BLaER1 treated with 17β-estradiol and CSF1 and Interleukin-3, amounts not matched to agents 10 nM and 100 nM (cell line): Measurements from ENCODE around the gene PIK3R6.
"Not testable (repeated sequence)": the region's sequence is repeated elsewhere in the genome, so short reads cannot be mapped to it uniquely, and the experiment has no call there.

Experiments
- H3K27ac ChIP-seq, 11 experiments: shearing (Covaris generic); formaldehyde crosslinking; 2 replicates each; pipeline ENCODE4 v1.8.1; 2022
- H3K27me3 ChIP-seq, 11 experiments: shearing (Covaris generic); formaldehyde crosslinking; 2 replicates each; pipeline ENCODE4 v1.8.1; 2022
- H3K36me3 ChIP-seq, 11 experiments: shearing (Covaris generic); formaldehyde crosslinking; 2 replicates each; pipeline ENCODE4 v1.8.1; 2022
- H3K4me1 ChIP-seq, 10 experiments: shearing (Covaris generic); formaldehyde crosslinking; 2 replicates each; pipeline ENCODE4 v1.8.1; 2022
- H3K4me2 ChIP-seq, 11 experiments: shearing (Covaris generic); formaldehyde crosslinking; 2 replicates each; pipeline ENCODE4 v1.8.1; 2022
- H3K4me3 ChIP-seq, 10 experiments: shearing (Covaris generic); formaldehyde crosslinking; 2 replicates each; pipeline ENCODE4 v1.8.1; 2022
- H3K9ac ChIP-seq, 11 experiments: shearing (Covaris generic); formaldehyde crosslinking; 2 replicates each; pipeline ENCODE4 v1.8.1; 2022
- H3K9me3 ChIP-seq, 11 experiments: shearing (Covaris generic); formaldehyde crosslinking; replicated peaks in 1 of 11; 2 replicates each; pipeline ENCODE4 v1.8.1; 2022
- H4K20me1 ChIP-seq, 11 experiments: shearing (Covaris generic); formaldehyde crosslinking; 2 replicates each; pipeline ENCODE4 v1.8.1; 2022
- Cebpa-rat ChIP-seq, 11 experiments: shearing (Covaris generic); IDR thresholded peaks; 2 replicates each; pipeline ENCODE4 v1.8.1; 2022

Gene PIK3R6

GRCh38 chr17:8818654-8819330, 48.7 kb downstream of the PIK3R6 start:
- Histone ChIP-seq H4K20me1 (no peaks in the 10 kb centered on the region), H3K4me2 (no peak overlapping the region), H3K27me3 (no peaks in the 10 kb centered on the region), H3K36me3 (peaks cover 0 to 97% (median 16%) of the 10 kb centered on the region in 11 experiments; a peak in 15 of 22 replicates), H3K9me3 (peaks cover 6 to 20% (median 9%) of the 10 kb centered on the region in 11 experiments), H3K4me3 (no peak overlapping the region), H3K27ac (no peak overlapping the region), H3K4me1 (no peaks in the 10 kb centered on the region), H3K9ac (no peak overlapping the region)
- no peak for TF ChIP-seq Cebpa-rat (IDR thresholded peaks at IDR 0.05)

- peaks cover under 1 to 20% (median 9%) of the 10 kb centered on the region in 11 experiments; a peak in 17 of 22 replicates for H3K9me3 ChIP-seq
- TF ChIP-seq Cebpa-rat (IDR thresholded peaks at IDR 0.05) = no peak
- no peaks in the 10 kb centered on the region for H3K4me1 ChIP-seq
- H3K4me3 ChIP-seq = no peak overlapping the region
- no peak overlapping the region for H3K9ac ChIP-seq
- H3K27ac ChIP-seq = no peak overlapping the region
- no peaks in the 10 kb centered on the region for H3K27me3 ChIP-seq
- peaks cover 0 to 97% (median 12%) of the 10 kb centered on the region in 11 experiments; a peak in 15 of 22 replicates for H3K36me3 ChIP-seq
- no peaks in the 10 kb centered on the region for H4K20me1 ChIP-seq
- no peak overlapping the region for H3K4me2 ChIP-seq
These were observed 49.4 kb downstream of the PIK3R6 start for GRCh38 chr17:8818047-8818446.

- peaks cover 24 to 90% (median 47%) of the 10 kb centered on the region in 11 experiments; a peak in 19 of 22 replicates for H3K36me3 ChIP-seq
- H3K4me3 ChIP-seq = no peak overlapping the region
- TF ChIP-seq Cebpa-rat (IDR thresholded peaks at IDR 0.05) = no peak
- H4K20me1 ChIP-seq = peaks cover 0 to 14% (median 0%) of the 10 kb centered on the region in 11 experiments; a peak in 3 of 22 replicates
- peak overlapping the region in 2 of 11 experiments; percentile 9 to 44; a peak in 2 of 22 replicates for H3K9ac ChIP-seq
- H3K27ac ChIP-seq = peak overlapping the region in 6 of 11 experiments; percentile 17 to 68 (median 55); a peak in 10 of 22 replicates
- peaks cover 5 to 37% (median 17%) of the 10 kb centered on the region in 10 experiments; a peak in 16 of 20 replicates for H3K4me1 ChIP-seq
- H3K9me3 ChIP-seq = peaks cover 35 to 45% (median 41%) of the 10 kb centered on the region in 11 experiments
- H3K4me2 ChIP-seq = peak overlapping the region in 10 of 11 experiments; percentile 1 to 73 (median 47); a peak in 17 of 22 replicates
- no peaks in the 10 kb centered on the region for H3K27me3 ChIP-seq
These were observed 60.4 kb downstream of the PIK3R6 start for GRCh38 chr17:8806926-8807550.

GRCh38 chr17:8806253-8806925, 61.1 kb downstream of the PIK3R6 start:
- H3K4me1 ChIP-seq = peaks cover 5 to 37% (median 17%) of the 10 kb centered on the region in 10 experiments; a peak in 16 of 20 replicates
- peak overlapping the region in 2 of 11 experiments; percentile 9 to 44; a peak in 2 of 22 replicates for H3K9ac ChIP-seq
- TF ChIP-seq Cebpa-rat (IDR thresholded peaks at IDR 0.05) = no peak
- peak overlapping the region in 10 of 11 experiments; percentile 1 to 73 (median 47); a peak in 14 of 22 replicates for H3K4me2 ChIP-seq
- H3K4me3 ChIP-seq = no peak overlapping the region
- peak overlapping the region in 6 of 11 experiments; percentile 17 to 68 (median 54); a peak in 10 of 22 replicates for H3K27ac ChIP-seq
- peaks cover 0 to 14% (median 0%) of the 10 kb centered on the region in 11 experiments; a peak in 3 of 22 replicates for H4K20me1 ChIP-seq
- peaks cover 24 to 90% (median 41%) of the 10 kb centered on the region in 11 experiments; a peak in 19 of 22 replicates for H3K36me3 ChIP-seq
- no peaks in the 10 kb centered on the region for H3K27me3 ChIP-seq
- H3K9me3 ChIP-seq = peaks cover 28 to 38% (median 34%) of the 10 kb centered on the region in 11 experiments

GRCh38 chr17:8805396-8805795, 62.1 kb downstream of the PIK3R6 start:
- H3K27me3 ChIP-seq, H3K27ac ChIP-seq, H3K4me3 ChIP-seq, H3K9ac ChIP-seq: not testable (repeated sequence)
- Histone ChIP-seq H3K36me3 (peaks cover 16 to 90% (median 31%) of the 10 kb centered on the region in 11 experiments; a peak in 18 of 22 replicates), H3K9me3 (peaks cover 18 to 28% (median 25%) of the 10 kb centered on the region in 11 experiments), H4K20me1 (peaks cover 0 to 14% (median 0%) of the 10 kb centered on the region in 11 experiments; a peak in 3 of 22 replicates), H3K4me1 (peaks cover 5 to 37% (median 17%) of the 10 kb centered on the region in 10 experiments; a peak in 16 of 20 replicates), H3K4me2 (peak overlapping the region in 2 of 11 experiments; percentile 33 to 71; a peak in 2 of 22 replicates)

GRCh38 chr17:8803531-8804420, 63.7 kb downstream of the PIK3R6 start:
- no peak for TF ChIP-seq Cebpa-rat (IDR thresholded peaks at IDR 0.05)
- Histone ChIP-seq H3K4me3 (no peak overlapping the region), H4K20me1 (peaks cover 0 to 14% (median 0%) of the 10 kb centered on the region in 11 experiments; a peak in 3 of 22 replicates), H3K36me3 (peaks cover 2 to 85% (median 17%) of the 10 kb centered on the region in 11 experiments; a peak in 17 of 22 replicates), H3K4me1 (peaks cover 5 to 37% (median 17%) of the 10 kb centered on the region in 10 experiments; a peak in 16 of 20 replicates), H3K27ac (no peak overlapping the region), H3K9ac (no peak overlapping the region), H3K4me2 (no peak overlapping the region), H3K27me3 (no peaks in the 10 kb centered on the region), H3K9me3 (peaks cover 2 to 12% (median 8%) of the 10 kb centered on the region in 11 experiments; a peak in 20 of 22 replicates)

- no peak overlapping the region for H3K9ac ChIP-seq
- H3K4me1 ChIP-seq = peaks cover 0 to 19% (median 2%) of the 10 kb centered on the region in 10 experiments; a peak in 11 of 20 replicates
- TF ChIP-seq Cebpa-rat (IDR thresholded peaks at IDR 0.05) = no peak
- peaks cover 0 to 7% (median 0%) of the 10 kb centered on the region in 11 experiments; a peak in 3 of 22 replicates for H4K20me1 ChIP-seq
- peaks cover 0 to 95% (median 17%) of the 10 kb centered on the region in 11 experiments; a peak in 12 of 22 replicates for H3K36me3 ChIP-seq
- H3K9me3 ChIP-seq = no peaks in the 10 kb centered on the region
- H3K4me3 ChIP-seq = no peak overlapping the region
- H3K27me3 ChIP-seq = no peaks in the 10 kb centered on the region
- no peak overlapping the region for H3K27ac ChIP-seq
- no peak overlapping the region for H3K4me2 ChIP-seq
These were observed 66.2 kb downstream of the PIK3R6 start for GRCh38 chr17:8801135-8801840.
